Uterus (tissue), 2 donors: ENCODE data around the gene TBXA2R.

Experiments
- POLR2A ChIP-seq, 2 donors: fragments of 450-650 bp; IDR thresholded peaks; one replicate each; pipeline ENCODE4 v1.6.1; 2016; ENCODE audit warnings: antibody characterized with exemption in 2 of 2, mild to moderate bottlenecking in 1 of 2, moderate library complexity in 1 of 2
- TF ChIP-seq, protein P1 (sequence below), 4 experiments: fragments of 200-600 bp in 2 of 4; fragments of 450-650 bp in 2 of 4; sonication (generic) in 2 of 4; IDR thresholded peaks; one replicate each; pipeline ENCODE4 v1.5.1; 2016 to 2019; ENCODE audit warnings: antibody characterized with exemption in 4 of 4, mild to moderate bottlenecking in 2 of 4, moderate library complexity in 1 of 4

DNA sequence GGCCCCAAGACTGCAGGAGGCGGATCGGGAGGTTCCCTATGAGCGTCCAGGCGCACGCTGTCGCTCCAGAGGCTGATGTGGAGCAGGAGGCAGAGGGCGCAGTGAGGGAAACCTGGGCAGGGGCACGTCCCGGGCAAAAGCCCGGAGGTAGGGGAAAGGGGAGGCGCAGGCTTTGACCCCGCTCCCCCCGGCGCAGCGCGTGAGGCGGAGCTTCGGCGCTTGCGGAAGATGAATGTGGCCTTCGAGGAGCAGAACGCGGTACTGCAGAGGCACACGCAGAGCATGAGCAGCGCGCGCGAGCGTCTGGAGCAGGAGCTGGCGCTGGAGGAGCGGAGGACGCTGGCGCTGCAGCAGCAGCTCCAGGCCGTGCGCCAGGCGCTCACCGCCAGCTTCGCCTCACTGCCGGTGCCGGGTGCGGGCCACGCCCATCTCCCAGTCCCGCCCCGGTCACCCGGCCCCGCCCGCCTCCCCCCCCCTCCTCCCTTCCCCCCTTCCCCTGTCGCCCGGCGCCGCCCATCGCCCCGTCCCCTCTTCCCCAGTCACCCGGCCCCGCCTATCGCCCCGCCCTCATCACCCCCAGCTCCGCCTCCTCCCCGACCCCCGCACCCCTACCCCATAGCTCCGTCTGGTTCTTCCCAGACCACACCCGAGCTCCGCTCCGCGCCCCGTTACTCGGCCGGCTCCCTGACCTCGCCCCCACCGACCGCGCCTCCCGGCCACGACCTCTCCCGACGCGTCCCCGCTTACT lies 29.8 kb downstream of the TBXA2R start:
- TF ChIP-seq, protein P1, sequence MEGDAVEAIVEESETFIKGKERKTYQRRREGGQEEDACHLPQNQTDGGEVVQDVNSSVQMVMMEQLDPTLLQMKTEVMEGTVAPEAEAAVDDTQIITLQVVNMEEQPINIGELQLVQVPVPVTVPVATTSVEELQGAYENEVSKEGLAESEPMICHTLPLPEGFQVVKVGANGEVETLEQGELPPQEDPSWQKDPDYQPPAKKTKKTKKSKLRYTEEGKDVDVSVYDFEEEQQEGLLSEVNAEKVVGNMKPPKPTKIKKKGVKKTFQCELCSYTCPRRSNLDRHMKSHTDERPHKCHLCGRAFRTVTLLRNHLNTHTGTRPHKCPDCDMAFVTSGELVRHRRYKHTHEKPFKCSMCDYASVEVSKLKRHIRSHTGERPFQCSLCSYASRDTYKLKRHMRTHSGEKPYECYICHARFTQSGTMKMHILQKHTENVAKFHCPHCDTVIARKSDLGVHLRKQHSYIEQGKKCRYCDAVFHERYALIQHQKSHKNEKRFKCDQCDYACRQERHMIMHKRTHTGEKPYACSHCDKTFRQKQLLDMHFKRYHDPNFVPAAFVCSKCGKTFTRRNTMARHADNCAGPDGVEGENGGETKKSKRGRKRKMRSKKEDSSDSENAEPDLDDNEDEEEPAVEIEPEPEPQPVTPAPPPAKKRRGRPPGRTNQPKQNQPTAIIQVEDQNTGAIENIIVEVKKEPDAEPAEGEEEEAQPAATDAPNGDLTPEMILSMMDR (IDR thresholded peaks at IDR 0.05), result no peak
- TF ChIP-seq POLR2A (IDR thresholded peaks at IDR 0.05), result no peak
